BJ (cell line): ENCODE data around the gene LYRM4. TPM values are rescaled to one million over a fixed set of nuclear protein-coding genes. Genes with fewer than 3 reads are reported as not detected.

Source experiments
- CTCF ChIA-PET: fragments of 350-600 bp; formaldehyde crosslinking; extraction: SDS; loops from one replicate; lab custom pipeline; 2021; ENCODE audit warnings: antibody characterized with exemption, inconsistent platforms; lab: Yijun Ruan, JAX
- POLR2A ChIA-PET: fragments of 300-600 bp; sonication (Branson Sonifier 250); formaldehyde crosslinking; extraction: SDS; loops from one replicate; lab custom pipeline; 2021; ENCODE audit warnings: antibody characterized with exemption; lab: Charles Lee
- DNase-seq: peaks from one replicate; pipeline ENCODE4 v3.0.0-alpha.2; 2011; ENCODE audit warnings: low read depth
- H3K27me3 ChIP-seq: 2 replicates; pipeline ENCODE4 v1.6.0; 2011; ENCODE audit warnings: low read length; ENCODE audit not compliant: control insufficient read depth, insufficient read depth
- H3K36me3 ChIP-seq: 2 replicates; pipeline ENCODE4 v1.5.1; 2011; ENCODE audit warnings: low read length; ENCODE audit not compliant: control insufficient read depth, insufficient read depth
- H3K4me3 ChIP-seq: 2 replicates; pipeline ENCODE4 v1.5.1; 2011; ENCODE audit warnings: low read depth, mild to moderate bottlenecking, control low read depth, low read length
- CTCF ChIP-seq: IDR thresholded peaks from 2 replicates; pipeline ENCODE4 v1.5.1; 2011; ENCODE audit warnings: low read depth, mild to moderate bottlenecking, control low read depth, inconsistent platforms, low read length, moderate library complexity; ENCODE audit not compliant: insufficient read depth
- polyA plus RNA-seq: library from polyadenylated mRNA; depleted of rRNA; stranded (reverse); fragments of >200 nt; gene quantifications from 2 replicates; pipeline ENCODE4 v1.2.3, GENCODE V29; 2011

The LYRM4 gene
- polyA plus RNA-seq, 1 experiment: 29.0 TPM

GRCh38 chr6:5205877-5206850 lies 54.6 kb downstream of the LYRM4 start:
- Histone ChIP-seq H3K27me3 (no peaks in the 10 kb centered on the region), H3K4me3 (no peak overlapping the region), H3K36me3 (no peaks in the 10 kb centered on the region)
- TF ChIP-seq CTCF: no peak
- CTCF ChIA-PET: interaction anchor here (0.7 to 1.6 kb wide), 3 partner anchors 8 to 174 kb away, joined by 3 to 9 read pairs (median 9); no protein-coding TSS in a partner anchor
- no peak for DNase-seq
- POLR2A ChIA-PET: no interaction called here

- TF ChIP-seq CTCF: no peak
- H3K4me3 ChIP-seq: no peak overlapping the region
- ChIA-PET CTCF (interaction anchor here (0.7 to 1.2 kb wide), 3 partner anchors 9 to 175 kb away, joined by 3 to 9 read pairs (median 5); no protein-coding TSS in a partner anchor), POLR2A (no interaction called here)
- no peak for DNase-seq
- H3K36me3 ChIP-seq: no peaks in the 10 kb centered on the region
- H3K27me3 ChIP-seq: no peaks in the 10 kb centered on the region
Measured at GRCh38 chr6:5205035-5205507, 55.7 kb downstream of the LYRM4 start.

GRCh38 chr6:5204376-5204775 lies 56.4 kb downstream of the LYRM4 start:
- Histone ChIP-seq H3K36me3 (no peaks in the 10 kb centered on the region), H3K27me3 (no peaks in the 10 kb centered on the region), H3K4me3 (no peak overlapping the region)
- POLR2A ChIA-PET: no interaction called here
- no peak for DNase-seq
- TF ChIP-seq CTCF: no peak
- CTCF ChIA-PET: interaction anchor here (1.0 kb wide), 1 partner anchor 147 kb away, joined by 5 read pairs; no protein-coding TSS in a partner anchor

- no peaks in the 10 kb centered on the region for H3K36me3 ChIP-seq
- no peak for DNase-seq
- no peak overlapping the region for H3K4me3 ChIP-seq
- H3K27me3 ChIP-seq: no peaks in the 10 kb centered on the region
- TF ChIP-seq CTCF: no peak
- ChIA-PET CTCF (no interaction called here), POLR2A (no interaction called here)
Measured at GRCh38 chr6:5203546-5203945, 57.2 kb downstream of the LYRM4 start.

GRCh38 chr6:5202941-5203340 lies 57.8 kb downstream of the LYRM4 start:
- TF ChIP-seq CTCF: no peak
- H3K36me3 ChIP-seq: no peaks in the 10 kb centered on the region
- no peaks in the 10 kb centered on the region for H3K27me3 ChIP-seq
- no peak overlapping the region for H3K4me3 ChIP-seq
- ChIA-PET POLR2A (no interaction called here), CTCF (interaction anchor here (0.5 kb wide), 1 partner anchor 145 kb away, joined by 4 read pairs; no protein-coding TSS in a partner anchor)
- DNase-seq: no peak
